Loucy (cell line): ENCODE results near the gene FEZ2.

Source experiments
- EZH2phosphoT487 ChIP-seq: fragments of 200-600 bp; IDR thresholded peaks from 2 replicates; pipeline ENCODE4 v1.6.1; 2018; ENCODE audit warnings: antibody characterized with exemption, mild to moderate bottlenecking, moderate library complexity, borderline replicate concordance
- TF ChIP-seq, protein P1 (sequence below): fragments of 200-600 bp; sonication (generic); conservative IDR thresholded peaks from 2 replicates; pipeline ENCODE4 v1.5.1; 2014; ENCODE audit warnings: mild to moderate bottlenecking, antibody characterized with exemption, low read length

DNA sequence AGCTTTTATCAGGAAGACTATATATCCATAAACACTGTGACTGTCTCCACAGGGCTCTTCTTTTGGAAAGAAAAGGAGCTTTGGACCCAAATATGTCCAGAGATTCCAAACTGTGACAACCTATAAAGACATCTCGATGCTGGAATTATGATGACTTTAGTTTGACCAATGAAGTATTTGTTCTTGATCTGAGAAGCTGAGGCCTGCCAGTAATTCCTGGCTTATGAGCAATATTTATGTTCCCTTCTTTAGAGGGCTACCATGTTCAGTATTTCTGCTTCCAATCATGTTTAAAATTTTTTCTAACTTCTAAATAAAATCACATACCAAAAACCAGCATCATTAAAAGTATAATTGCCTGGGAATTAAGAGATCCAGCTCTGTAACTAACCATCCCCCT, 41.1 kb downstream of the FEZ2 start:
- TF ChIP-seq, protein P1, sequence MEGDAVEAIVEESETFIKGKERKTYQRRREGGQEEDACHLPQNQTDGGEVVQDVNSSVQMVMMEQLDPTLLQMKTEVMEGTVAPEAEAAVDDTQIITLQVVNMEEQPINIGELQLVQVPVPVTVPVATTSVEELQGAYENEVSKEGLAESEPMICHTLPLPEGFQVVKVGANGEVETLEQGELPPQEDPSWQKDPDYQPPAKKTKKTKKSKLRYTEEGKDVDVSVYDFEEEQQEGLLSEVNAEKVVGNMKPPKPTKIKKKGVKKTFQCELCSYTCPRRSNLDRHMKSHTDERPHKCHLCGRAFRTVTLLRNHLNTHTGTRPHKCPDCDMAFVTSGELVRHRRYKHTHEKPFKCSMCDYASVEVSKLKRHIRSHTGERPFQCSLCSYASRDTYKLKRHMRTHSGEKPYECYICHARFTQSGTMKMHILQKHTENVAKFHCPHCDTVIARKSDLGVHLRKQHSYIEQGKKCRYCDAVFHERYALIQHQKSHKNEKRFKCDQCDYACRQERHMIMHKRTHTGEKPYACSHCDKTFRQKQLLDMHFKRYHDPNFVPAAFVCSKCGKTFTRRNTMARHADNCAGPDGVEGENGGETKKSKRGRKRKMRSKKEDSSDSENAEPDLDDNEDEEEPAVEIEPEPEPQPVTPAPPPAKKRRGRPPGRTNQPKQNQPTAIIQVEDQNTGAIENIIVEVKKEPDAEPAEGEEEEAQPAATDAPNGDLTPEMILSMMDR: no peak
- no peak for TF ChIP-seq EZH2phosphoT487
